GM18520 (cell line): ENCODE results near the gene HEATR1.

Source experiments
- ATAC-seq: cut with Tn5 transposase; IDR thresholded peaks from one replicate; pipeline ENCODE4 v1.9.1; 2021; ENCODE audit not compliant: unreplicated experiment

The HEATR1 gene

GRCh38 chr1:236545621-236546169, 58.6 kb downstream of the HEATR1 start:
- no peak for ATAC-seq

DNA sequence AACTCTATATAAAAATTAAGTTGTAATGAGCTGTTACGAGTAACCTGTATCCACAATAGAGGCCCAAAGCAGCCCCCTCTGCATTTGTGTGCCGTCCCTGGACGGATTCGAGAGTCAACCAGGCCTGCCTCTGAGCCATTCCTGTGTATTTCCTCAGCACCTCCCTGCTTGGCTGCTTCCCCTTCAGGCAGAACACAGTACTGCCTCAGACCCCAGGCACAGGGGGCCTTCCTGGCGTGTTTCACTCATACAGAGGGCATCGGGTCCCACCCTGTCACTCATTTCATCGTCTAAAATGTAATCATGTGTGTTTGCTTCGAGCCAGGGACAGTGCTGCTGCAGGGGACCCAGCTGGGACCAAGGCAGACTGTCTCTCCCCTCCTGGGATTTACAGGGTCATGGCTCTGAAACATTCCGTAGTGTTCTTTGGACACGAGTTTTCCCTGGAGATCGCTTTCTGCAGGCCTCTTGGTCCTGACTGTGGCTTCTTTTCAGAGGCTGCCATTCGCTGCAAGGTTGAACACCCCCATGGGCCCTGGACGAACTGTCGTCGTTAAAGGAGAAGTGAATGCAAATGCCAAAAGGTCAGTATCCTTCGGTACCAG, 61.1 kb downstream of the HEATR1 start:
- no peak for ATAC-seq

GRCh38 chr1:236541710-236542109, 62.6 kb downstream of the HEATR1 start:
- no peak for ATAC-seq

GRCh38 chr1:236540813-236541465, 63.4 kb downstream of the HEATR1 start:
- no peak for ATAC-seq

DNA sequence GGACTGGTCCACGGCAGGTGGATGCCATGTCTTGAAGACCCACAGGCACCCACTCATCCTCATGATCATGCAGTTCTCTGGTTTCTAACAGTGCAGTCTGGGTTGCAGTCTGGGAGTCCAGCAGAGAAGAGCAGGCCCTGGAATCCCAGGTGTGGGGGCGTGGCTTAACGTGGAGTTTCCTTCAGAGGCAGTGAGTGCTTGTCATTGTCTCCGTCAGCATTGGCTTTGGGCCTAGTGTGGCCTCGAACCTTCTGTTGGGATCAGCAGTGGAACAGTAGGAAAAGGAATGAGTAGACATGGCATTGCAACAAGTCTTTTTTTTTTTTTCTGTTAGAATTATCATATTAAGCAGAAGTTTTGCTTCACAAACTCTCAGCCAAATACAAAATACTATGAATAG, 67.8 kb downstream of the HEATR1 start:
- no peak for ATAC-seq

GRCh38 chr1:236535662-236536161, 68.6 kb downstream of the HEATR1 start:
- ATAC-seq = no peak

DNA sequence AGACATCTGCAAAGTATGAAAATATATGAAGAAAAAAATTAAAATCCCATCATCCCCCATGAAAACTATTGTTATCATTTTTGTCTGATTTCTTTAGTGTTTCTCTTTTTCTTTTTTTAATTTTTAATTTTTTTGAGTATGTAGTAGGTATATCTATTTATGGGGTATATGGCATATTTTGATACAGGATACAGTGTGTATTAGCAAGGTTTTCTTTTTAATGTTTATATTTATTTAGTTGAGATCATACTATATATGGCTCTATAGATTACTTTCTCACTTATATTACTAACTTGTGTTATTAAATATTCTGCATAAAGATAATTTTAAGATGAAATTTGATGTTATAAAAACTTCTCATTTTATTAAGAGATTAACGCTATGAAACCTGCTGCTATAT, 69.1 kb downstream of the HEATR1 start:
- no peak for ATAC-seq

- no peak for ATAC-seq
Measured at GRCh38 chr1:236534151-236534651, 70.1 kb downstream of the HEATR1 start.

GRCh38 chr1:236532850-236533249, 71.5 kb downstream of the HEATR1 start:
- ATAC-seq = no peak

DNA sequence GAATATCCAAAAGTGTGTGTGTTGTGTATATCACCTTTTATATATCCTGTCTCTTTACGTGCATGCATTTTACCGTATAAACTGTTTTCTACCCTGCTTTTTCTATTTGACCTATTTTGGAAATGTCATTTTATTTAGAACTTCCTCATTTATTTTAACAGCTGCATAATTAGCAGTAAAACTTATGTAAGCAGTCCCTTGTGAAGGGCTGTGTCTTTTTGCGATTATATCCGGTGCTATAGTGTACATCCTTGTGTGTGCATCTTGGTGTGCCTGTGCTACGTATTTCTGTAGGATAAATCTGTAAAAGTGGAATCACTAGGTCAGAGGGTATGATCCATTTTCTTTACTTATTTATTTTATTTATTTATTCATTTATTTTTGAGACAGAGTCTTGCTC, 73.4 kb downstream of the HEATR1 start:
- no peak for ATAC-seq

DNA sequence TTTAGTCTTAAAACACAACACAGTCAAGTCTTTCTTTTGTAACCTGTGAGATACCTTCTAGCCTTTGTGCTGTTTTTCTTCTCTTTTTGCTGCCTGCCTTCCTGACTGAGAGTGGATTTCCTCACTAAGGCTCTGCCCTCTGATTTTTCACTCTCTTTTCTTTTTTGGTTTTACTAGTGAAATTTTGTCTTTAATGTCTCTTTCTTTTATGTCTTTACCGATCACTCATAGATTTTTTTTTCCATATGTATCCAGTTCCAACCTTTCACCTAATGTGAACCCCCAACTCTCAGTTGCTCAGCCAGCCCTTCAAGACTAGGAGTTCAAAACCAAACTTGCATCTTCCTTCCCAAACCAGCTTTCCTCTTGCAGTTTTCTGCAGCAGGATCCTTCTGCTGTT, 74.0 kb downstream of the HEATR1 start:
- no peak for ATAC-seq

DNA sequence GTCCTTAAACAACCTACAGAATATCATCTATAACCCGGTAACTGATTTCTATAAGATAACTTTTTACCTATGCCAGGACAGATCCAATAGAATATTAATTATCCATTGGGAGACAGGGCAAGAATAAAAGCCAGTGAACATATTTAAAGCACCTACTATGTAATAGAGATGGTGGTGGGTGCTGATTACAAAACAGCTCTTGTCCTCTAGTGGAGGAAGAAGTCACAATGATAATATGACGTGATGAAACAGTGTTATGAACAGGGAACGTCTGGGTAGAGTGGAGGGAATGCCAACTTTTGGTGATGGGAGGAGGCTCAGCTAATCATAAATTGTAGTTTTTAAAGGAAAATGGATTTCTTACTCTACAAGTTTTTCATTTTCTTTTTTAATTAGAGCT, 78.2 kb downstream of the HEATR1 start:
- ATAC-seq = no peak

DNA sequence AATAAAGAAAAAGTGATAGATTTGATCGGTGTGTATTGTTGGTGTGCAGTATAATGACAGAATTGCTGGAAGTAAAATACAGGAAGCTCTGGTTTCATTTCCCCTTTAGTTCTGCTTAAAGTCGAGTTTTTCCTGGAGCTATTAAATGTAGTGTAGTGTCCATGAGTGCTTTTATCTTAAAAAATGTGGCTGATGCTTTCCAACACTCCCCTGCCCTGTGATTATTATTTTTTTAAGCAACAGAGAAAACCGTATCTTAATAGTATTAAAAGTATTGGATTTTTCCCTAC, 79.5 kb downstream of the HEATR1 start:
- no peak for ATAC-seq

GRCh38 chr1:236524142-236524894, 80.0 kb downstream of the HEATR1 start:
- peak; percentile 92 for ATAC-seq

DNA sequence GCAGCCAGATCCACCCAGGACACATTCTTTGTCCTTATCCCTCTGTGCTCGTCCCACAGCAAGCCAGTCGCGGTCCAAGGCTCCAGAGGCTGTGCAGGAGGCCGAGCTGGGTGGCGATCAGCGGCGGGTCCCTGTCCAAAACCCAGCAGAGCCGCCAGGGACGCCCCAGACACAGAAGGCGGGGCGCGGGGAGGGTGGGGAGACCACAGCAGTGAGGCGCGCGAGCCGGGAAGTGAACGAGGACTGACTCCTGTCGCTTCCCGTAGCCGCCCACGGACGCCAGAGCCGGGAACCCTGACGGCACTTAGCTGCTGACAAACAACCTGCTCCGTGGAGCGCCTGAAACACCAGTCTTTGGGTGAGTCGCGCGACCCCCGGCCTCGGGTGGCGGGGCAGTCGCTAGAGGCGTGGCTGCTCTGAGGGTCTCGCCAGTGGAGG, 80.6 kb downstream of the HEATR1 start, which contains the start of gene LGALS8:
Gene LGALS8 (plus strand): TSS at position 279 of the 438 bp plus-strand sequence. CDS start 2,089 bp downstream, outside the sequence.
- peak; percentile 47 for ATAC-seq

- no peak for ATAC-seq
Measured at GRCh38 chr1:236522937-236523703, 81.2 kb downstream of the HEATR1 start.

- ATAC-seq = no peak
Measured at GRCh38 chr1:236520445-236521005, 83.8 kb downstream of the HEATR1 start.

DNA sequence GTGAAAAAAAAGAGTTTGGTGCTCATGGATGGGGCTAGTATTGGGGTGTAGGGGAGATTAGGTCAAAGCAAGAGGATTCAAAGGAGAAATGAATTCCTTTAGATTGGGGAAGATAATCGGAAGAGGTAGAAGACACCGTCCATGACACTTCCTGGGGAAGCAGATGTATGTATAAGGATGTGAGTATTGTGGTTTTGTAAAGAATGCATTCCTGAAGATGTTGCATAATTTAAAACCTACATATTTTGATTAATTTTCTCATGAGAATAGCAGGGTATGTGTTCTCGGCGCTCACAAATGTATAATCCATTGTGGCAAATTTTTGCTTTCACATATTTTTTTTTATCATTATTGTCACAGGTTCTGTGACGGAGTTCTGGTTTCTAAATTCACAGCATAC, 86.0 kb downstream of the HEATR1 start:
- no peak for ATAC-seq

DNA sequence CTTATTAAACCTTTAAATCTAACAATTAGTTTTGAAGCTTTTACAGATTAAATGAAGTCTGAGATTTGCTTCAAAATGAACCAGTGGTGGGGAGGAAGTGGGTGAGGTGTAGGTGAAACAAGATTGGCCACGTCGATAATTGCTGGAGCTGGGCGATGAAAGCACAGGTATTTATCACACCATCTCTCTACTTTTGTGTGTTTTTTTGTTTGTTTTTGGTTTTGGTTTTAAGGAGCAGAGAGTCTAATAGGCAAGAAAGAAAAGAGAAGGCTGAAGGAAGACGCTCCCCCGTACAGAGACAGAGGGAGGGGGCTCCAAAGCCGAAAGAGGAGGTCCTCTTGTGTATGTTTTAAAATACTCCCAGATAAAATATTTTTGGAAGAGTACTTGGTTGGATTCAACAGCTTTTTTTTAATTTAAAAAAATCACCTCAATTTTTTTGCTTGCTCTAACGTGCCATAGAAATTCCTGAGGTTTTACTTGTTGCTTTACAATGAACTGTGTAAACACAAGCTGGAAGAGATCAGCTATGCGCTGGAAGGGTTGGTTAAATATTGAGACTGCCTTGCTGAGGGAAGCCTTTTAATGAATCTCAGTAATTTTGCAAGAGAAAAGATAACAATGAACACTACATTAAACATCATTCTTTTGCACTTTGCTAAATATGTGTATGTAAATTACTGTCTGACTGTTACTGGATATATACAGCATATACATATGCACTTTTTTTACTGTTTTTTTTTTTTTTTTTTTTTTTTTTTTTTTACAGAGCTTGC, 87.2 kb downstream of the HEATR1 start:
- no peak for ATAC-seq
